Measurements from ENCODE around the gene LRP1B.

The LRP1B gene

GRCh38 chr2:141601511-141602152 is 529.2 kb downstream of the LRP1B start:
- Histone ChIP-seq H3K27me3 (ENCODE audit: control insufficient read depth in 1 of 2, insufficient read depth in 2 of 2, low read length in 2 of 2) (no peaks in the 10 kb centered on the region), H3K9ac (ENCODE audit: low read depth in 1 of 2, low read length in 2 of 2) (no peak overlapping the region), H3K4me3 (ENCODE audit: low read depth in 1 of 2, low read length in 2 of 2) (no peak overlapping the region), H3K36me3 (ENCODE audit: control insufficient read depth in 1 of 2, insufficient read depth in 2 of 2, low read length in 2 of 2) (no peaks in the 10 kb centered on the region), H3K9me3 (ENCODE audit: control insufficient read depth in 1 of 2, low read length in 2 of 2) (no peaks in the 10 kb centered on the region), H3K4me1 (ENCODE audit: control insufficient read depth in 1 of 2, insufficient read depth in 2 of 2, low read length in 2 of 2) (no peaks in the 10 kb centered on the region), H3K27ac (ENCODE audit: low read depth, low read length) (no peak overlapping the region)

- H3K4me1 ChIP-seq (ENCODE audit: control insufficient read depth in 1 of 2, insufficient read depth in 2 of 2, low read length in 2 of 2) = no peaks in the 10 kb centered on the region
- no peaks in the 10 kb centered on the region for H3K36me3 ChIP-seq (ENCODE audit: control insufficient read depth in 1 of 2, insufficient read depth in 2 of 2, low read length in 2 of 2)
- no peak overlapping the region for H3K27ac ChIP-seq (ENCODE audit: low read depth, low read length)
- H3K9ac ChIP-seq (ENCODE audit: low read depth in 1 of 2, low read length in 2 of 2) = no peak overlapping the region
- H3K9me3 ChIP-seq (ENCODE audit: control insufficient read depth in 1 of 2, low read length in 2 of 2) = no peaks in the 10 kb centered on the region
- no peaks in the 10 kb centered on the region for H3K27me3 ChIP-seq (ENCODE audit: control insufficient read depth in 1 of 2, insufficient read depth in 2 of 2, low read length in 2 of 2)
- H3K4me3 ChIP-seq (ENCODE audit: low read depth in 1 of 2, low read length in 2 of 2) = no peak overlapping the region
Observed at GRCh38 chr2:141599721-141600120, 531.1 kb downstream of the LRP1B start.

DNA sequence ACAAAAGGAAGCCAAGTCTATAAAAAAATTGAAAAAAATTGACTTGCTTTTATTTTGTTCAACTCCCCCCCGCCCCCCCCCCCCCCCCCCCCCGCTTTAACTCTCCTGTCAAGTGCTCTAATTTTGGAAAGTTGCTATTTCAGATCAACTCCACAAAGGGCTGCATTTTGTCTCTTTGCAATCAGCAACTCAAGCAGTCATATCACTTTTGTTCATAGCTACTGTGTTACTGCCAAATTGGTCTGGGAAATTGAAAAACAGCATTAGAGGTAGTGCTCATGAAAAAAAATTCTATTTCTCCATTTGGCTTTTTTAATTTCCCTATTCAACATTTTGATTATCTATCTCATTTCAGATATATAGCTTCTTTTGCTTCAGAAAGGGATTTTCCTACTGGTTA is 531.8 kb downstream of the LRP1B start:
- peaks cover 0 to 1% of the 10 kb centered on the region in 2 donors for H3K9me3 ChIP-seq (ENCODE audit: control insufficient read depth in 1 of 2, low read length in 2 of 2)
- no peaks in the 10 kb centered on the region for H3K27me3 ChIP-seq (ENCODE audit: control insufficient read depth in 1 of 2, insufficient read depth in 2 of 2, low read length in 2 of 2)
- H3K4me3 ChIP-seq (ENCODE audit: low read depth in 1 of 2, low read length in 2 of 2) = no peak overlapping the region
- no peak overlapping the region for H3K27ac ChIP-seq (ENCODE audit: low read depth, low read length)
- no peak overlapping the region for H3K9ac ChIP-seq (ENCODE audit: low read depth in 1 of 2, low read length in 2 of 2)
- H3K4me1 ChIP-seq (ENCODE audit: control insufficient read depth in 1 of 2, insufficient read depth in 2 of 2, low read length in 2 of 2) = no peaks in the 10 kb centered on the region
- no peaks in the 10 kb centered on the region for H3K36me3 ChIP-seq (ENCODE audit: control insufficient read depth in 1 of 2, insufficient read depth in 2 of 2, low read length in 2 of 2)

DNA sequence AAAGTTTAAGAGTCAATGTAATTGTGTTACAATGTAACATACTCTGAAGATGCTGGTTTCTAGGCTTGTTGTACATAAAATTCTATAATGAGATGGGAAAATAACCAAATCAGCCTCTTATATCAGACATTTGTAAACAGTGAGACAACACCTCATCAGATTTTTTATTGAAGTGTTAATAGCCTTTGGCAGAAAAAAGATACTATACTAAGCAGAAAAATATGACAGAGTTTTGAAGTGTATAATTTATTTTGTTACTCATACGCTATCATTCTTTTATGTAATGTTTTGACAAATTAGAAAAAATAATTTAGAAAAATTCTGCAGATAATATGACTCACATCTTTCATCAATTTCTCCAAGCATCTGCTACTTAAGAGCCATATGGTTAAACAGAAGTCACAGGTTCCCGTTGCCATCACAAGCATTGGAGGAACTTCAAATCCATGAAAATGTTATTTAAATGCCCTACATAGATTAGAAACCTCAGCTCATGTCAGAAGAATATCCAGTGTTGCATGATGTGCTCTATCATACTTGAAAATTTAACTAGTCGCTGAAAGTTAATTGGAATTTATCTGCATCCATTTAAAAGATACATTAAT is 535.4 kb downstream of the LRP1B start:
- Histone ChIP-seq H3K27me3 (ENCODE audit: control insufficient read depth in 1 of 2, insufficient read depth in 2 of 2, low read length in 2 of 2) (no peaks in the 10 kb centered on the region), H3K4me1 (ENCODE audit: control insufficient read depth in 1 of 2, insufficient read depth in 2 of 2, low read length in 2 of 2) (no peaks in the 10 kb centered on the region), H3K9me3 (ENCODE audit: control insufficient read depth in 1 of 2, low read length in 2 of 2) (peaks cover 3 to 5% of the 10 kb centered on the region in 2 donors), H3K27ac (ENCODE audit: low read depth, low read length) (no peak overlapping the region), H3K9ac (ENCODE audit: low read depth in 1 of 2, low read length in 2 of 2) (no peak overlapping the region), H3K4me3 (ENCODE audit: low read depth in 1 of 2, low read length in 2 of 2) (no peak overlapping the region), H3K36me3 (ENCODE audit: control insufficient read depth in 1 of 2, insufficient read depth in 2 of 2, low read length in 2 of 2) (no peaks in the 10 kb centered on the region)

DNA sequence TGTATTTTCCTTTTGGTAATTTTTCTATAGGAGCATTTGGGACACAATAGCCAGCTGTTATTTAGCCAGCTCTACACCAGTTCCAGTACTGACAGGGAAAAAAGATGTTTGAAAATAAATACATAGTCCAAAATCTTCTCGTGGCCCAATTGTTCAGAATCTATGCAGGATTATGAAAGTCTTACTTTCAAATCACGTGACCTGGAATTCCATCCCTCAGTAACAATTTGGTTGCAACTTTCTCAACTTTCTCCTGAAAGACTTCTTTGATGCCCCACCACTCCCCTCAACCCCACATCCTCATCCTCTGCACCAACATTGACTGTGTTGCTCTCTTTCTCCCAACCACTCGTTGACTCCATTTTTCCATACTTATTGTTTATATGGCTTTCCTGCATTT is 539.0 kb downstream of the LRP1B start:
- H3K27ac ChIP-seq (ENCODE audit: low read depth, low read length) = no peak overlapping the region
- no peaks in the 10 kb centered on the region for H3K27me3 ChIP-seq (ENCODE audit: control insufficient read depth in 1 of 2, insufficient read depth in 2 of 2, low read length in 2 of 2)
- H3K9me3 ChIP-seq (ENCODE audit: control insufficient read depth in 1 of 2, low read length in 2 of 2) = peaks cover 3 to 5% of the 10 kb centered on the region in 2 donors
- no peak overlapping the region for H3K4me3 ChIP-seq (ENCODE audit: low read depth in 1 of 2, low read length in 2 of 2)
- H3K9ac ChIP-seq (ENCODE audit: low read depth in 1 of 2, low read length in 2 of 2) = no peak overlapping the region
- H3K4me1 ChIP-seq (ENCODE audit: control insufficient read depth in 1 of 2, insufficient read depth in 2 of 2, low read length in 2 of 2) = no peaks in the 10 kb centered on the region
- no peaks in the 10 kb centered on the region for H3K36me3 ChIP-seq (ENCODE audit: control insufficient read depth in 1 of 2, insufficient read depth in 2 of 2, low read length in 2 of 2)

DNA sequence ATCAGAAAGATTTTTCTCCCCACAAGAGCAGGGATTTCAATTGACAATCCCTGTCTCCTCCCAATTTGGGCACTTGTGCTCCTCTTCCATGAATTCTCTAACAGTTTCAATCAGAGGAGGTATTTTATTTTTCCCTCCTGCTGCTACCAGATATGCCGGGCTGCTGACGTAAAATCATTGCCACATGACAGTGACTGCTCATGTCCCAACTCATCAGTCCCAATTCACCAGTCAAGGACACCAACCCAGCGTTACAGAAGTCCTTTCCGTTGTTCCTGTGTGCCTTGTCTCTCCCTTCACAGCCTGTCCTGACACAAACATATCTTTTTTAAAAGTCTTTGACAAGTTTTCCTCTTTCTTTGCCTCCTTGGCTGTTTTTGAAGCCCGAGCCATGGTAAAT is 540.2 kb downstream of the LRP1B start:
- no peaks in the 10 kb centered on the region for H3K27me3 ChIP-seq (ENCODE audit: control insufficient read depth in 1 of 2, insufficient read depth in 2 of 2, low read length in 2 of 2)
- no peaks in the 10 kb centered on the region for H3K36me3 ChIP-seq (ENCODE audit: control insufficient read depth in 1 of 2, insufficient read depth in 2 of 2, low read length in 2 of 2)
- no peak overlapping the region for H3K4me3 ChIP-seq (ENCODE audit: low read depth in 1 of 2, low read length in 2 of 2)
- H3K27ac ChIP-seq (ENCODE audit: low read depth, low read length) = no peak overlapping the region
- H3K9me3 ChIP-seq (ENCODE audit: control insufficient read depth in 1 of 2, low read length in 2 of 2) = peaks cover 3 to 5% of the 10 kb centered on the region in 2 donors
- no peaks in the 10 kb centered on the region for H3K4me1 ChIP-seq (ENCODE audit: control insufficient read depth in 1 of 2, insufficient read depth in 2 of 2, low read length in 2 of 2)
- no peak overlapping the region for H3K9ac ChIP-seq (ENCODE audit: low read depth in 1 of 2, low read length in 2 of 2)

GRCh38 chr2:141589314-141589713 is 541.5 kb downstream of the LRP1B start:
- no peaks in the 10 kb centered on the region for H3K27me3 ChIP-seq (ENCODE audit: control insufficient read depth in 1 of 2, insufficient read depth in 2 of 2, low read length in 2 of 2)
- no peaks in the 10 kb centered on the region for H3K36me3 ChIP-seq (ENCODE audit: control insufficient read depth in 1 of 2, insufficient read depth in 2 of 2, low read length in 2 of 2)
- H3K27ac ChIP-seq (ENCODE audit: low read depth, low read length) = no peak overlapping the region
- peaks cover 3 to 5% of the 10 kb centered on the region in 2 donors for H3K9me3 ChIP-seq (ENCODE audit: control insufficient read depth in 1 of 2, low read length in 2 of 2)
- H3K4me3 ChIP-seq (ENCODE audit: low read depth in 1 of 2, low read length in 2 of 2) = no peak overlapping the region
- H3K9ac ChIP-seq (ENCODE audit: low read depth in 1 of 2, low read length in 2 of 2) = no peak overlapping the region
- no peaks in the 10 kb centered on the region for H3K4me1 ChIP-seq (ENCODE audit: control insufficient read depth in 1 of 2, insufficient read depth in 2 of 2, low read length in 2 of 2)

DNA sequence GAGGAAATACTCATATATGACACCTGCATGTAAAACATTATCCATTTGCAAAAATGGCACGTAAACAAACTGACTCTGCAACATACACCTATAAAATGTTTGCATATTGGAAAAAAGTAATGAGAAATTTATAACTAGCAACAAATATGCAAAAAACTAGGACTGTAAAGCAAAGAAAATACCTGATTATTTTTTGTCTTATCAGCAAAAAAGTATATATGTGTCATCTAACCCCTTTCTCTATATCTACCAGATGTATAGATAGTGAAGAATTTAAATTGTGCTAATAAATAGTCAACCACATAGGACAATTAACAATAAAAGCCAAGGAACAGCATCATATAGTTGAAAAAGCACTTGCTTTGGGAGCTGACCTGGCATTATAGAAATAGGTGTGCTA is 543.8 kb downstream of the LRP1B start:
- Histone ChIP-seq H3K36me3 (ENCODE audit: control insufficient read depth in 1 of 2, insufficient read depth in 2 of 2, low read length in 2 of 2) (no peaks in the 10 kb centered on the region), H3K4me3 (ENCODE audit: low read depth in 1 of 2, low read length in 2 of 2) (no peak overlapping the region), H3K27ac (ENCODE audit: low read depth, low read length) (no peak overlapping the region), H3K4me1 (ENCODE audit: control insufficient read depth in 1 of 2, insufficient read depth in 2 of 2, low read length in 2 of 2) (no peaks in the 10 kb centered on the region), H3K27me3 (ENCODE audit: control insufficient read depth in 1 of 2, insufficient read depth in 2 of 2, low read length in 2 of 2) (no peaks in the 10 kb centered on the region), H3K9ac (ENCODE audit: low read depth in 1 of 2, low read length in 2 of 2) (no peak overlapping the region), H3K9me3 (ENCODE audit: control insufficient read depth in 1 of 2, low read length in 2 of 2) (no peaks in the 10 kb centered on the region)

DNA sequence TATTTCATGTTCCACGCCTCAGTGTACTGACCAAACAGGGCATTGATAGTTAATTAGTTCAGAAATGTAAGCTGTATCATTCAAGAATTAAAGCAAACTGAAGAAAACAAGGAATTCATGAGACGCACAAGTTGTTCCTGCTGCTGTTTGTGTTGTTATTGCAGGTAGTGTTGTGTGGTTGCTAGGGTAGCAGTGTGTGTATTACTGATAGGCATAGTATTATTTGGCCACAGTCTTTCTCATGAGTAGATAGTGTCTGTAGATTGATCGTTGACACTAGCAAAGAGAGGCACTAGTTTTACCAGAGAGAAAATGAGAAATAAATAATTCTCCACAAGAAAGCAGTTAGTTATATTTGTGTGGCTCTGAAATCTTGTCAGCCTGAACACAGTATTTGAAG is 548.6 kb downstream of the LRP1B start:
- Histone ChIP-seq H3K27ac (ENCODE audit: low read depth, low read length) (no peak overlapping the region), H3K27me3 (ENCODE audit: control insufficient read depth in 1 of 2, insufficient read depth in 2 of 2, low read length in 2 of 2) (no peaks in the 10 kb centered on the region), H3K4me1 (ENCODE audit: control insufficient read depth in 1 of 2, insufficient read depth in 2 of 2, low read length in 2 of 2) (no peaks in the 10 kb centered on the region), H3K9ac (ENCODE audit: low read depth in 1 of 2, low read length in 2 of 2) (no peak overlapping the region), H3K9me3 (ENCODE audit: control insufficient read depth in 1 of 2, low read length in 2 of 2) (no peaks in the 10 kb centered on the region), H3K36me3 (ENCODE audit: control insufficient read depth in 1 of 2, insufficient read depth in 2 of 2, low read length in 2 of 2) (no peaks in the 10 kb centered on the region), H3K4me3 (ENCODE audit: low read depth in 1 of 2, low read length in 2 of 2) (no peak overlapping the region)

GRCh38 chr2:141579071-141579470 is 551.7 kb downstream of the LRP1B start:
- Histone ChIP-seq H3K9me3 (ENCODE audit: control insufficient read depth in 1 of 2, low read length in 2 of 2) (no peaks in the 10 kb centered on the region), H3K4me1 (ENCODE audit: control insufficient read depth in 1 of 2, insufficient read depth in 2 of 2, low read length in 2 of 2) (no peaks in the 10 kb centered on the region), H3K9ac (ENCODE audit: low read depth in 1 of 2, low read length in 2 of 2) (no peak overlapping the region), H3K27ac (ENCODE audit: low read depth, low read length) (no peak overlapping the region), H3K4me3 (ENCODE audit: low read depth in 1 of 2, low read length in 2 of 2) (no peak overlapping the region), H3K27me3 (ENCODE audit: control insufficient read depth in 1 of 2, insufficient read depth in 2 of 2, low read length in 2 of 2) (no peaks in the 10 kb centered on the region), H3K36me3 (ENCODE audit: control insufficient read depth in 1 of 2, insufficient read depth in 2 of 2, low read length in 2 of 2) (no peaks in the 10 kb centered on the region)

All from duodenal mucosa (tissue), 2 donors.